RWPE1 (cell line): ENCODE measurements around the gene DIP2A.

Source experiments
- CTCF ChIA-PET: fragments of 350-600 bp; sonication (Branson Sonifier 250); formaldehyde crosslinking; extraction: SDS; loops from one replicate; lab custom pipeline; 2021; lab: Yijun Ruan, JAX
- POLR2A ChIA-PET: fragments of 400-600 bp; formaldehyde crosslinking; extraction: SDS; loops from one replicate; lab custom pipeline; 2020; ENCODE audit warnings: antibody characterized with exemption; ENCODE audit not compliant: low non-redundant PET; lab: Yijun Ruan, JAX
- DNase-seq: peaks from one replicate; pipeline ENCODE4 v3.0.0; 2012; ENCODE audit warnings: low spot score
- H3K27ac ChIP-seq: fragments of 450-650 bp; 2 replicates; pipeline ENCODE4 v1.5.1; 2017
- CTCF ChIP-seq: fragments of 450-650 bp; conservative IDR thresholded peaks from 2 replicates; pipeline ENCODE4 v1.5.1; 2017; ENCODE audit warnings: low read depth, mild to moderate bottlenecking

Gene DIP2A

GRCh38 chr21:46489800-46490199, 31.1 kb downstream of the DIP2A start:
- CTCF ChIA-PET: interaction anchor here (0.6 kb wide), 1 partner anchor 12 kb away, joined by 5 read pairs; no protein-coding TSS in a partner anchor
- no peak for DNase-seq
- POLR2A ChIA-PET: no interaction called here
- peak overlapping the region; percentile 19; the same call in 1 of the 2 replicates for H3K27ac ChIP-seq
- TF ChIP-seq CTCF: no peak

- POLR2A ChIA-PET: no interaction called here
- TF ChIP-seq CTCF: no peak
- DNase-seq: no peak
- H3K27ac ChIP-seq: no peak overlapping the region
- CTCF ChIA-PET: no interaction called here
Measured at GRCh38 chr21:46491553-46491952, 32.9 kb downstream of the DIP2A start.

- no peak for DNase-seq
- TF ChIP-seq CTCF: no peak
- CTCF ChIA-PET: interaction anchor here (0.6 kb wide), 1 partner anchor 259 kb away, joined by 3 read pairs; no protein-coding TSS in a partner anchor
- POLR2A ChIA-PET: no interaction called here
- H3K27ac ChIP-seq: no peak overlapping the region
Measured at GRCh38 chr21:46492851-46493250, 34.2 kb downstream of the DIP2A start.

- no peak for TF ChIP-seq CTCF
- POLR2A ChIA-PET: no interaction called here
- no peak for DNase-seq
- no peak overlapping the region for H3K27ac ChIP-seq
- CTCF ChIA-PET: no interaction called here
Measured at GRCh38 chr21:46493828-46494227, 35.1 kb downstream of the DIP2A start.

- POLR2A ChIA-PET: no interaction called here
- TF ChIP-seq CTCF: no peak
- no peak for DNase-seq
- H3K27ac ChIP-seq: no peak overlapping the region
- CTCF ChIA-PET: interaction anchor here (0.6 kb wide), 1 partner anchor 25 kb away, joined by 8 read pairs; no protein-coding TSS in a partner anchor
Measured at GRCh38 chr21:46498335-46499050, 39.8 kb downstream of the DIP2A start.

GRCh38 chr21:46500224-46500861, 41.7 kb downstream of the DIP2A start:
- ChIA-PET CTCF (interaction anchor here (0.6 kb wide), 1 partner anchor 23 kb away, joined by 3 read pairs; no protein-coding TSS in a partner anchor), POLR2A (no interaction called here)
- peak; percentile 22 for DNase-seq
- TF ChIP-seq CTCF: no peak
- peak overlapping the region; percentile 40 for H3K27ac ChIP-seq
